VCaP (cell line): ENCODE data around the gene PTGFRN.

Experiments
- H3K27ac ChIP-seq: fragments of 450-650 bp; 2 replicates; pipeline ENCODE4 v1.5.1; 2017
- TF ChIP-seq, protein P1 (sequence below): fragments of 450-650 bp; conservative IDR thresholded peaks from 2 replicates; pipeline ENCODE4 v1.5.1; 2017; ENCODE audit warnings: mild to moderate bottlenecking, moderate library complexity

Gene PTGFRN

GRCh38 chr1:116984406-116985160, 74.9 kb downstream of the PTGFRN start:
- TF ChIP-seq, protein P1, sequence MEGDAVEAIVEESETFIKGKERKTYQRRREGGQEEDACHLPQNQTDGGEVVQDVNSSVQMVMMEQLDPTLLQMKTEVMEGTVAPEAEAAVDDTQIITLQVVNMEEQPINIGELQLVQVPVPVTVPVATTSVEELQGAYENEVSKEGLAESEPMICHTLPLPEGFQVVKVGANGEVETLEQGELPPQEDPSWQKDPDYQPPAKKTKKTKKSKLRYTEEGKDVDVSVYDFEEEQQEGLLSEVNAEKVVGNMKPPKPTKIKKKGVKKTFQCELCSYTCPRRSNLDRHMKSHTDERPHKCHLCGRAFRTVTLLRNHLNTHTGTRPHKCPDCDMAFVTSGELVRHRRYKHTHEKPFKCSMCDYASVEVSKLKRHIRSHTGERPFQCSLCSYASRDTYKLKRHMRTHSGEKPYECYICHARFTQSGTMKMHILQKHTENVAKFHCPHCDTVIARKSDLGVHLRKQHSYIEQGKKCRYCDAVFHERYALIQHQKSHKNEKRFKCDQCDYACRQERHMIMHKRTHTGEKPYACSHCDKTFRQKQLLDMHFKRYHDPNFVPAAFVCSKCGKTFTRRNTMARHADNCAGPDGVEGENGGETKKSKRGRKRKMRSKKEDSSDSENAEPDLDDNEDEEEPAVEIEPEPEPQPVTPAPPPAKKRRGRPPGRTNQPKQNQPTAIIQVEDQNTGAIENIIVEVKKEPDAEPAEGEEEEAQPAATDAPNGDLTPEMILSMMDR, result no peak
- H3K27ac ChIP-seq, result no peak overlapping the region

DNA sequence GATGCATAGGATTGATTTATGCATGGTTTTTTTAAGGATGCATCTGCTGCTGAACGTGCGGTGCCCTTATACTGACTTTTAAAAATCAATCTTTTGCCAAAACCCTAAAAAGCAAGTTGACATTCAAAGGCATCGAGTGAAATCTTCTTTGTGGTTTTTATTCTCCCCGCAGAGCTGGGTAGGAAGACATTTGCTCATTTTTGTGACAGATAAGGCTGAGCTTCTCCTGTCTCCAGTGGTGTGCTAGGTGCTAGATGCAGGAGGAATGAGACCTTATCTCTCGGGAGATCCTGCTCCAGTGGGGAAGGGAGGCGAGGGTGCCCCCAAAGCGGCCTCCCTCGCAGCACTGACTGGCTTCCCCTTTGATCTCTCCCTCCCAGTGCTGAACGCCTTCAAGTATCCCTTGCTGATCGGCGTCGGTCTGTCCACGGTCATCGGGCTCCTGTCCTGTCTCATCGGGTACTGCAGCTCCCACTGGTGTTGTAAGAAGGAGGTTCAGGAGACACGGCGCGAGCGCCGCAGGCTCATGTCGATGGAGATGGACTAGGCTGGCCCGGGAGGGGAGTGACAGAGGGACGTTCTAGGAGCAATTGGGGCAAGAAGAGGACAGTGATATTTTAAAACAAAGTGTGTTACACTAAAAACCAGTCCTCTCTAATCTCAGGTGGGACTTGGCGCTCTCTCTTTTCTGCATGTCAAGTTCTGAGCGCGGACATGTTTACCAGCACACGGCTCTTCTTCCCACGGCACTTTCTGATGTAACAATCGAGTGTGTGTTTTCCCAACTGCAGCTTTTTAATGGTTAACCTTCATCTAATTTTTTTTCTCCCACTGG, 76.9 kb downstream of the PTGFRN start:
- TF ChIP-seq, protein P1, result no peak
- H3K27ac ChIP-seq, result no peak overlapping the region

GRCh38 chr1:116987256-116987555, 77.5 kb downstream of the PTGFRN start:
- H3K27ac ChIP-seq, result no peak overlapping the region
- TF ChIP-seq, protein P1, result no peak

DNA sequence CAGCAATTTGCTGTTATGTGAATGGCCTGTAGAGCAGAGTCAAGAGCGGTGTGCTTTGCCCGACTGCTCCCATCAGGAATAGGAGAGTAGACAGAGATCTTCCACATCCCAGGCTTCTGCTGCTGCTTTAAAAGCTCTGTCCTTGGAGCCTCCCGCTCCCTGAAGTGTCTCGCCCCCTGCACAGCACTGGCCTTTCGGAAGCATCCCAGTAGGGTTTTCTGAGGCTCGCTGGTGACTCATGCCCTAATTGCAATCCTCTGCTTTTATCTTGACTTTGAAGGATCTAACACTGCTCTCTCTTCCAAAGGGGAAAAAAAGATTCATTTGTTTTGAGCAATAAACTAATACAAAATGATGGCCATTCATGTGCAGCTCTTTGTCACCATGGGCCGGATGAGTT, 78.5 kb downstream of the PTGFRN start:
- H3K27ac ChIP-seq, result no peak overlapping the region
- TF ChIP-seq, protein P1, result no peak

DNA sequence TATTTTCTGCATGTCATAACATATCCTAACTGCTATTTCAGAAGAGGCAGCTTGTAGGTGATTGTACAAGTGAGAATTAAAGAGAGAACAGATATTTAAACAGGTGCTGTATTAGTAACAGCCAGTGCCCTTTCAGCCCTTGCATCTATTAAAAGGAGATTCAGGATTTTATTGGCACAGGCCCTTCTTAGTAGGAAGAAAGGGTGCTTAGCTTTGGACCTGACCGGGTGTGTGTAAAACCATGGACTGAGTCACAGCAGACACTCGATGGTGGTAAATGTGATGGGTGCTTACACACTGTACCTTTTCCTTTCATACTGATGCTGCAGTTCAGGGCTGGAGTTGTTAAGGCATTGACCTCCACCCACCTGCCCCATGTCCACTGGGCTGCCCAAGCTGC, 79.2 kb downstream of the PTGFRN start:
- TF ChIP-seq, protein P1, result no peak
- H3K27ac ChIP-seq, result no peak overlapping the region

- H3K27ac ChIP-seq, result no peak overlapping the region
- TF ChIP-seq, protein P1, result no peak
Measured at GRCh38 chr1:116989835-116990234, 80.1 kb downstream of the PTGFRN start.

DNA sequence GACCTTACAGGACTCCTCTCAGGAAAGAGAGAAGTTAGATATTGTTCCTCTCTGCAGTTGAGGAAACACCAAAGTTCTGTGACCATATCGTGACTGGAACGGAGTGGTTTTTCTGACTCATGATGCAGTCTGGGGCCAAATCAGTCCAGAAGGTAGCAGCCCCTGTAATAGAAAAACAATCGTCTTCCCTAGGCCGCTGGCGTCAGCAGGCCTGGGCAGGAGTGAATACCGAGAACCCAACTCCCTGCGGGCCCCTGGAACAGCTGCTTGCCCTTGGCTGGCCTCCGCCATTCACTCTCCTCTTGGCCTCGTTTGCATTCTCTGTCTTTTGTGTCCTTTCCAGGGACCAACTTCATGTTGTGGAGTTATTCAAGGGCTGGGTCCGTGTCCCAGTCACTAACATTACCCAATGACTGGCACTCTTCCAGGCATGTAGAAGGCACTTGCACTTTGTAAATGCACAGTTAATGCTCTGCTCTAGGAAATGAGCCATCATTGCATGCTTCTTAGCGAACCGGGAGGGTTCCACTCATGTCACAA, 81.0 kb downstream of the PTGFRN start:
- TF ChIP-seq, protein P1, result no peak
- no peak overlapping the region for H3K27ac ChIP-seq
